ENCODE data around the gene SECTM1. TPM values are rescaled to one million over a fixed set of nuclear protein-coding genes. Genes with fewer than 3 reads are reported as not detected.

Gene SECTM1
- total and polyA plus RNA-seq, 8 donors, result 0.74 to 7.4 (median 1.6) TPM

- Histone ChIP-seq H3K27me3 (peaks cover 0 to 7% (median 0%) of the 10 kb centered on the region in 4 donors), H3K36me3 (no peaks in the 10 kb centered on the region), H3K4me3 (peak within 1 kb of the TSS in 3 of 4 donors; percentile 14 to 47 (median 36)), H3K9me3 (no peaks in the 10 kb centered on the region), H3K27ac (no peak within 1 kb of the TSS), H3K4me1 (peaks cover 0 to 10% (median 7%) of the 10 kb centered on the region in 3 donors)
- no peak for TF ChIP-seq CTCF (IDR thresholded peaks at IDR 0.05)
- 4 to 6% methylated on average over 55 to 109 of the region's 109 CpGs for WGBS, 2 donors
- no peak for FAIRE-seq
- intact Hi-C loops (cut with DNase I), result no loop called here
- peak in 3 of 6 donors; percentile 40 to 76 (median 66) for DNase-seq
- peak in 3 of 4 donors; percentile 37 to 55 (median 50) for ATAC-seq
Measured at GRCh38 chr17:82371333-82372248, 38.0 kb upstream of the SECTM1 start, which contains the start of gene UTS2R. Gene UTS2R (plus strand): TSS chr17:82371765. CDS start chr17:82374325, 2,560 bp downstream.

GRCh38 chr17:82370471-82371332 lies 37.1 kb upstream of the SECTM1 start:
- no peak for TF ChIP-seq CTCF (IDR thresholded peaks at IDR 0.05)
- H3K27me3 ChIP-seq, result peaks cover 0 to 7% (median 0%) of the 10 kb centered on the region in 4 donors
- WGBS, 2 donors, result 36 to 37% methylated on average over 38 of the region's 38 CpGs
- H3K4me1 ChIP-seq, result peaks cover 0 to 10% (median 7%) of the 10 kb centered on the region in 3 donors
- DNase-seq (peak in 1 of 6 donors; percentile 62), ATAC-seq (peak in 2 of 4 donors; percentile 25 to 29), FAIRE-seq (no peak)
- H3K4me3 ChIP-seq, result peak overlapping the region in 1 of 4 donors; percentile 47
- H3K36me3 ChIP-seq, result no peaks in the 10 kb centered on the region
- no peak overlapping the region for H3K27ac ChIP-seq
- no peaks in the 10 kb centered on the region for H3K9me3 ChIP-seq
- intact Hi-C loops (cut with DNase I), result no loop called here

DNA sequence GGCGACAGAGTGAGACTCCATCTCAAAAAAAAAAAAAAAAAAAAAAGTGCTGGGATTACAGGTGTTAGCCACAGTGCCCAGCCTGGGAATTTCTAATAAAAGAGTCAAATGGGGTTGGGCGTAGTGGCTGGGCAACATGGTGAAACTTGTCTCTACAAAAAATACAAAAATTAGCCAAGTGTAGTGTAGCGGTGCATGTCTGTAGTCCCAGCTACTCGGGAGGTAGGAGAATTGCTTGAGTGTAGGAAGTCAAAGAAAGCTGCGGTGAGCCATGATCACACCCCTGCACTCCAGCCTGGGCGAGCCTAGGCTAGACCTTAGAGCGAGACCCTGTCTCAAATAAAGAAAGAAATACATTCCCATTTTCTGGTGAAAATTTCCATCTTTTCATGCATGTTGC lies 35.6 kb upstream of the SECTM1 start:
- no peaks in the 10 kb centered on the region for H3K36me3 ChIP-seq
- WGBS, 2 donors, result 91 to 92% methylated on average over 6 of the region's 7 CpGs
- ATAC-seq (no peak), FAIRE-seq (no peak), DNase-seq (no peak)
- no peak overlapping the region for H3K4me3 ChIP-seq
- H3K27ac ChIP-seq, result no peak overlapping the region
- intact Hi-C loops (cut with DNase I), result no loop called here
- peaks cover 0 to 7% (median 0%) of the 10 kb centered on the region in 4 donors for H3K27me3 ChIP-seq
- H3K4me1 ChIP-seq, result peaks cover 0 to 10% (median 7%) of the 10 kb centered on the region in 3 donors
- H3K9me3 ChIP-seq, result no peaks in the 10 kb centered on the region
- no peak for TF ChIP-seq CTCF (IDR thresholded peaks at IDR 0.05)

DNA sequence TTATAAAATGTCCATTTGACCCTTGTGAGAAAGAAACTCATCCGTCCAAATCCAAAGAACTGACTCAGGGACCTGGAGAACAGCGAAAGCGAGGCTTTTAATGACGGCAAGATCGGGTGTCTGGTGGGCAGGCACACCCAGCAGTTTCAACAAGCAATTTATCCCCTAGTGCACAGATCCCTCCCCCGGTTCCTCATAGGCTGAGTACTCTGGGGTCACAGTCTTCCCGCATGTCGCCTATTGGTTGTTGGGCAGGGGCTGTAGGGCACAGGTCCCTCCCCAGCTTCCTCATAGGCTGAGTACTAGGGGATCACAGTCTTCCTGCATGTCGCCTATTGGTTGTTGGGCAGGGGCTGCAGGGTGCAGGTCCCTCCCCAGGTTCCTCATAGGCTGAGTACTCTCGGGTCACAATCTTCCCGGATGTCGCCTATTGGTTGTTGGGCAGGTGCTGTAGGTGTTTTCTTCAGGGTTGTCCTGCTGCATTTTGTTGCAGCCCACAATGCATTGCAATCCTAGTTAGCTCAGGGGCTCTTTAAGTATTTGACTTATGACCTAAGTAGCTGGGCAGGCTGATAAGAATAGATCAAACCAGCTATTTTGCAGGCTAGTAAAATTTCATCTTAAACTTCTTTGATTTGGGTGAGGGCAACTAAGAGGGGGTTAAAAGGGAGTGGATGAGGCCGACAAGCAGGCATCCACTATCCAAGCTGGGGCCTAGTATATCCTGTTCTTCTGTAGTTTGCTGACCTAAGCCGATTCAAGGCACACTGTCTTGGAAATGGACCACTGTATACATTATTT lies 34.4 kb upstream of the SECTM1 start:
- intact Hi-C loops (cut with DNase I), result no loop called here
- no peak overlapping the region for H3K27ac ChIP-seq
- no peaks in the 10 kb centered on the region for H3K9me3 ChIP-seq
- H3K27me3 ChIP-seq, result peaks cover 0 to 7% (median 0%) of the 10 kb centered on the region in 4 donors
- no peaks in the 10 kb centered on the region for H3K36me3 ChIP-seq
- no peak for DNase-seq
- ATAC-seq, result no peak
- peaks cover 0 to 10% (median 7%) of the 10 kb centered on the region in 3 donors for H3K4me1 ChIP-seq
- H3K4me3 ChIP-seq, result no peak overlapping the region
- WGBS, 2 donors, result 92 to 93% methylated on average over 14 of the region's 14 CpGs
- FAIRE-seq, result no peak
- TF ChIP-seq CTCF (IDR thresholded peaks at IDR 0.05), result no peak

All from pancreas (tissue), 10 donors.